Prostate gland (tissue), 2 donors: ENCODE results near the gene AQP5.

Experiments
- POLR2AphosphoS5 ChIP-seq: sonication (generic); formaldehyde crosslinking; IDR thresholded peaks from one replicate; pipeline ENCODE4 v1.6.1; 2017; ENCODE audit warnings: antibody characterized with exemption
- TF ChIP-seq, protein P1 (sequence below), 4 experiments: fragments of 200-600 bp in 2 of 4; fragments of 450-650 bp in 2 of 4; sonication (generic) in 2 of 4; IDR thresholded peaks; 1 replicate in 3 of 4; 2 replicates in 1 of 4; pipeline ENCODE4 v1.5.1; 2016 to 2019; ENCODE audit warnings: antibody characterized with exemption in 4 of 4, mild to moderate bottlenecking in 2 of 4, moderate library complexity in 2 of 4

DNA sequence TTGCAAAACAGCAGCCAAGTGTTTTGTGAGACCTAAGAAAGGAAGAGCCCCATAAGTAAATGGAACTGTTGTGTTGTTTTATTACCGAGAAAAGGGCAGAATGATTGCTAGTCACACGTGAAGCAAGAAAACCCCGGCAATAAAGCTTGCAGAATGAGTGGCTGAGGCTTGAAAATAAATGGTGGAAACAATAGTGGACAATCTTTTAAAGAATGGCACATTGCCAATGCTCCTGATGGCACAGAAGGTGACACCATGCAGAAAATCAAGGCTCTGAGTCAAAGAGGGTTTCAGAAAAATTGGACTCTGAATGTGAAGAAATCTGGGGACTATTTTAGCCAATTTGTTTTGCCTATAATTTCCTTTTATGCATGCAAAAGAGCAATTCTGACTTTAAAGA is 15.2 kb upstream of the AQP5 start:
- TF ChIP-seq, protein P1, sequence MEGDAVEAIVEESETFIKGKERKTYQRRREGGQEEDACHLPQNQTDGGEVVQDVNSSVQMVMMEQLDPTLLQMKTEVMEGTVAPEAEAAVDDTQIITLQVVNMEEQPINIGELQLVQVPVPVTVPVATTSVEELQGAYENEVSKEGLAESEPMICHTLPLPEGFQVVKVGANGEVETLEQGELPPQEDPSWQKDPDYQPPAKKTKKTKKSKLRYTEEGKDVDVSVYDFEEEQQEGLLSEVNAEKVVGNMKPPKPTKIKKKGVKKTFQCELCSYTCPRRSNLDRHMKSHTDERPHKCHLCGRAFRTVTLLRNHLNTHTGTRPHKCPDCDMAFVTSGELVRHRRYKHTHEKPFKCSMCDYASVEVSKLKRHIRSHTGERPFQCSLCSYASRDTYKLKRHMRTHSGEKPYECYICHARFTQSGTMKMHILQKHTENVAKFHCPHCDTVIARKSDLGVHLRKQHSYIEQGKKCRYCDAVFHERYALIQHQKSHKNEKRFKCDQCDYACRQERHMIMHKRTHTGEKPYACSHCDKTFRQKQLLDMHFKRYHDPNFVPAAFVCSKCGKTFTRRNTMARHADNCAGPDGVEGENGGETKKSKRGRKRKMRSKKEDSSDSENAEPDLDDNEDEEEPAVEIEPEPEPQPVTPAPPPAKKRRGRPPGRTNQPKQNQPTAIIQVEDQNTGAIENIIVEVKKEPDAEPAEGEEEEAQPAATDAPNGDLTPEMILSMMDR (IDR thresholded peaks at IDR 0.05), result no peak
- TF ChIP-seq POLR2AphosphoS5, result no peak
